MM.1S (cell line): Measurements from ENCODE around the gene MAML3.

Experiments used
- DNase-seq: peaks from one replicate; pipeline ENCODE4 v3.0.0-alpha.2; 2015
- H2AFZ ChIP-seq: fragments of 300-600 bp; sonication (generic); 2 replicates; pipeline ENCODE4 v1.6.0; 2016; ENCODE audit warnings: antibody characterized with exemption, low read length
- H3F3A ChIP-seq: fragments of 300-600 bp; sonication (generic); 2 replicates; pipeline ENCODE4 v1.6.1; 2016; ENCODE audit warnings: mild to moderate bottlenecking, antibody characterized with exemption, low read length, moderate library complexity, mixed read lengths; ENCODE audit not compliant: insufficient read depth
- H3K27ac ChIP-seq: fragments of 300-600 bp; sonication (generic); 2 replicates; pipeline ENCODE4 v1.5.1; 2016; ENCODE audit warnings: mild to moderate bottlenecking, low read length
- H3K27me3 ChIP-seq: fragments of 300-600 bp; sonication (generic); replicated peaks from 2 replicates; pipeline ENCODE4 v1.6.0; 2016; ENCODE audit warnings: low read length; ENCODE audit not compliant: insufficient read depth
- H3K36me3 ChIP-seq: fragments of 300-600 bp; sonication (generic); replicated peaks from 2 replicates; pipeline ENCODE4 v1.6.1; 2016; ENCODE audit warnings: mild to moderate bottlenecking, low read length, mixed read lengths; ENCODE audit not compliant: insufficient read depth
- H3K4me1 ChIP-seq: fragments of 300-600 bp; sonication (generic); 2 replicates; pipeline ENCODE4 v1.6.1; 2016; ENCODE audit warnings: low read length, mixed read lengths
- H3K4me2 ChIP-seq: fragments of 300-600 bp; sonication (generic); 2 replicates; pipeline ENCODE4 v1.6.0; 2016; ENCODE audit warnings: low read depth, low read length
- H3K4me3 ChIP-seq: fragments of 300-600 bp; sonication (generic); 2 replicates; pipeline ENCODE4 v1.5.1; 2016; ENCODE audit warnings: low read length, mixed read lengths
- H3K79me2 ChIP-seq: fragments of 300-600 bp; sonication (generic); 2 replicates; pipeline ENCODE4 v1.6.1; 2016; ENCODE audit warnings: mixed run types, low read length, mixed read lengths
- H3K9ac ChIP-seq: fragments of 300-600 bp; sonication (generic); 2 replicates; pipeline ENCODE4 v1.6.1; 2016; ENCODE audit warnings: low read length, mixed read lengths
- H3K9me2 ChIP-seq: fragments of 300-600 bp; sonication (generic); replicated peaks from 2 replicates; pipeline ENCODE4 v1.6.1; 2016; ENCODE audit warnings: mild to moderate bottlenecking, low read length, mixed read lengths; ENCODE audit not compliant: insufficient read depth
- H3K9me3 ChIP-seq: fragments of 300-600 bp; sonication (generic); replicated peaks from 2 replicates; pipeline ENCODE4 v1.6.1; 2016; ENCODE audit warnings: mild to moderate bottlenecking, low read length, mixed read lengths; ENCODE audit not compliant: insufficient read depth
- H4K20me1 ChIP-seq: fragments of 300-600 bp; sonication (generic); 2 replicates; pipeline ENCODE4 v1.6.1; 2016; ENCODE audit warnings: mild to moderate bottlenecking, low read length, moderate library complexity, mixed read lengths; ENCODE audit not compliant: insufficient read depth
- EZH2 ChIP-seq: fragments of 300-600 bp; sonication (generic); optimal IDR thresholded peaks from 2 replicates; pipeline ENCODE3; 2017; ENCODE audit warnings: low read depth, mild to moderate bottlenecking, antibody characterized with exemption, low read length, mixed read lengths
- EZH2phosphoT487 ChIP-seq: fragments of 300-600 bp; sonication (generic); IDR thresholded peaks from 2 replicates; pipeline ENCODE4 v1.6.1; 2018; ENCODE audit warnings: antibody characterized with exemption, low read length
- TF ChIP-seq, protein P1 (sequence below): fragments of 300-600 bp; sonication (generic); IDR thresholded peaks from 2 replicates; pipeline ENCODE4 v1.5.1; 2016; ENCODE audit warnings: antibody characterized with exemption, low read length, mixed read lengths

MAML3 gene

DNA sequence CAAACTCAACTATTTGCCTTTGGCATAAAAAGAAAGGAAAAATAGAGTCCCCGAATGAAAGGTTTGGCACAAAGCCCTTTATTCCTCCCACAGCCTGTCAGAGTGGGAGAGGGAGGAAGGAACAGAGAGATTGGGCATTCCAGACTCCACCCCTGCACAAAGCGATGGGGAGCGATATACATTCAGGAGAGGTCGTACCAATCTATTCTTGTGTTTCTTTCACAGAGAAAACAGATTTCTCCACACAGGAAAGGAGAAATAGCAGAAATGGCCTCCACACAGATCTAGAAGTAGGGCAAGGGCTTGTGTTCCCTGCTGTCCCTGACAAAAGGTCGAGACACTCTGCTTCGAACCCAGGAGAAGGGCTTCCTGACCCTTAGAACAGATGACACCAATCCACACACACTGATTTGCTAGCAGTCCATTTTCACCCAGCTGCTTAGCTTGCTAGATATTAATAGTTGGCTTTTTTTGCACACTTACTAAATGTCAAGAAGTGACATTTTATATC lies 197.4 kb downstream of the MAML3 start:
- TF ChIP-seq EZH2 = no peak
- no peak for TF ChIP-seq EZH2phosphoT487
- TF ChIP-seq, protein P1, sequence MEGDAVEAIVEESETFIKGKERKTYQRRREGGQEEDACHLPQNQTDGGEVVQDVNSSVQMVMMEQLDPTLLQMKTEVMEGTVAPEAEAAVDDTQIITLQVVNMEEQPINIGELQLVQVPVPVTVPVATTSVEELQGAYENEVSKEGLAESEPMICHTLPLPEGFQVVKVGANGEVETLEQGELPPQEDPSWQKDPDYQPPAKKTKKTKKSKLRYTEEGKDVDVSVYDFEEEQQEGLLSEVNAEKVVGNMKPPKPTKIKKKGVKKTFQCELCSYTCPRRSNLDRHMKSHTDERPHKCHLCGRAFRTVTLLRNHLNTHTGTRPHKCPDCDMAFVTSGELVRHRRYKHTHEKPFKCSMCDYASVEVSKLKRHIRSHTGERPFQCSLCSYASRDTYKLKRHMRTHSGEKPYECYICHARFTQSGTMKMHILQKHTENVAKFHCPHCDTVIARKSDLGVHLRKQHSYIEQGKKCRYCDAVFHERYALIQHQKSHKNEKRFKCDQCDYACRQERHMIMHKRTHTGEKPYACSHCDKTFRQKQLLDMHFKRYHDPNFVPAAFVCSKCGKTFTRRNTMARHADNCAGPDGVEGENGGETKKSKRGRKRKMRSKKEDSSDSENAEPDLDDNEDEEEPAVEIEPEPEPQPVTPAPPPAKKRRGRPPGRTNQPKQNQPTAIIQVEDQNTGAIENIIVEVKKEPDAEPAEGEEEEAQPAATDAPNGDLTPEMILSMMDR = no peak
- no peak overlapping the region for H3K9ac ChIP-seq
- no peaks in the 10 kb centered on the region for H3K9me2 ChIP-seq
- DNase-seq = no peak
- no peak overlapping the region for H2AFZ ChIP-seq
- peaks cover 1% of the 10 kb centered on the region for H3K4me1 ChIP-seq
- no peak overlapping the region for H3K4me2 ChIP-seq
- peaks cover 1% of the 10 kb centered on the region; the same call in 1 of the 2 replicates for H3F3A ChIP-seq
- no peak overlapping the region for H3K27ac ChIP-seq
- no peaks in the 10 kb centered on the region for H3K9me3 ChIP-seq
- no peaks in the 10 kb centered on the region for H4K20me1 ChIP-seq
- no peak overlapping the region for H3K4me3 ChIP-seq
- no peaks in the 10 kb centered on the region for H3K27me3 ChIP-seq
- no peaks in the 10 kb centered on the region for H3K79me2 ChIP-seq
- no peaks in the 10 kb centered on the region for H3K36me3 ChIP-seq

DNA sequence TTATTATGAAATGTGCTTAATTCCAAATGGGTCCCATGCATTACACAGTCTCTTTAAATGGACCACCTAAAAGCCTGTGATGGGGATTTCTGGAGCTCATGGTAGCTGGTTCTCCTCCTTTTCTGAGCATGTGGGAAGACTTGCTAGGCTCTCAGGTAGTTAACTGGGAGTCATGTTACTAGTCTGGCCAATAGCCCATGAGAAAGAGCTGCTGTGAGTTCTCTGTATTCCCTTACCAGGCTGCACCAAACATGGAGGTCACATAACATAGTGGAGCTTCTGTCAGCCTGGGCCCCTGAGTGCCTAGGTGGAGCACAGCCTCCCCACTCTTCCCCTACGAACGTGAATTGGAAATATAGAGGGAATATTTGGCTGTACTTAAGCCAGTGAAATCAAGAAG lies 198.4 kb downstream of the MAML3 start:
- Histone ChIP-seq H3F3A (peaks cover 11% of the 10 kb centered on the region), H2AFZ (no peak overlapping the region), H4K20me1 (no peaks in the 10 kb centered on the region), H3K27ac (no peak overlapping the region), H3K4me3 (no peak overlapping the region), H3K9ac (no peak overlapping the region), H3K4me1 (peaks cover 11% of the 10 kb centered on the region), H3K9me2 (no peaks in the 10 kb centered on the region), H3K9me3 (no peaks in the 10 kb centered on the region), H3K27me3 (no peaks in the 10 kb centered on the region), H3K4me2 (no peak overlapping the region), H3K79me2 (no peaks in the 10 kb centered on the region), H3K36me3 (no peaks in the 10 kb centered on the region)
- no peak for DNase-seq
- TF ChIP-seq EZH2phosphoT487 (no peak), EZH2 (no peak)
- TF ChIP-seq, protein P1 = no peak

DNA sequence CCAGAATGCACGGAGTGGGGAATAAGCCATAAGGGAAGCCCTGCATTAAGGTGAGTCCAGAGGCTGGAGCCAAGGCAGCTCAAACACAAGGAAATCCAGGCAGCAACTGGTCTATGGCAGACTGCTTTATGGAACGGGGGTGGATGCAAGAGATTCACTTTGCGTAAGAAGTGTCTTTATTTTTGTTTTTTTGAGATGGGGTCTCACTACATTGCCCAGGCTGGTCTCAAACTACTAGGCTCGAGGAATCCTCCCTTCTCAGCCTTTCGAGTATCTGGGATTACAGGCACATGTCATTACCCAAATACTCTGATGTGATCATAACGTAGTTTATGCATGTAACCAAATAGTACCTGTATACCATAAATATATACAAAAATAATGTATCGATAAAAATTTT lies 199.5 kb downstream of the MAML3 start:
- H3K4me1 ChIP-seq = peaks cover 19% of the 10 kb centered on the region
- H4K20me1 ChIP-seq = no peaks in the 10 kb centered on the region
- H3K9ac ChIP-seq = no peak overlapping the region
- H3K79me2 ChIP-seq = no peaks in the 10 kb centered on the region
- H3F3A ChIP-seq = peaks cover 15% of the 10 kb centered on the region
- H3K36me3 ChIP-seq = no peaks in the 10 kb centered on the region
- no peak overlapping the region for H2AFZ ChIP-seq
- TF ChIP-seq, protein P1 = no peak
- no peak for TF ChIP-seq EZH2
- no peak for TF ChIP-seq EZH2phosphoT487
- no peak overlapping the region for H3K4me2 ChIP-seq
- H3K4me3 ChIP-seq = no peak overlapping the region
- no peak overlapping the region for H3K27ac ChIP-seq
- no peaks in the 10 kb centered on the region for H3K9me3 ChIP-seq
- DNase-seq = no peak
- no peaks in the 10 kb centered on the region for H3K27me3 ChIP-seq
- no peaks in the 10 kb centered on the region for H3K9me2 ChIP-seq
